Nephron progenitor cell (in vitro differentiated cells): ENCODE data around the gene LTA.
A peak's percentile ranks its signal among the peaks of the same experiment; 100 is the strongest.

Experiments used
- DNase-seq: peaks from one replicate; pipeline ENCODE4 v3.0.0; 2021
- H3K27ac Mint-ChIP-seq: 2 replicates; pipeline ENCODE4 v1.8.0; 2021; ENCODE audit warnings: mild to moderate bottlenecking, moderate library complexity, mixed read lengths
- H3K27me3 Mint-ChIP-seq: 2 replicates; pipeline ENCODE4 v1.8.0; 2021; ENCODE audit warnings: mild to moderate bottlenecking, low read depth, mixed read lengths; ENCODE audit not compliant: poor library complexity
- H3K36me3 Mint-ChIP-seq: 2 replicates; pipeline ENCODE4 v1.8.0; 2021; ENCODE audit warnings: low read depth, mixed read lengths
- H3K4me1 Mint-ChIP-seq: 2 replicates; pipeline ENCODE4 v1.8.0; 2021; ENCODE audit warnings: mixed read lengths
- H3K4me3 Mint-ChIP-seq: 2 replicates; pipeline ENCODE4 v1.8.0; 2021; ENCODE audit warnings: mild to moderate bottlenecking, moderate library complexity, mixed read lengths
- H3K9me3 Mint-ChIP-seq: 2 replicates; pipeline ENCODE4 v1.8.0; 2021; ENCODE audit warnings: mild to moderate bottlenecking, moderate library complexity, mixed read lengths
- CTCF ChIP-seq: fragments of 200-600 bp; sonication (generic); IDR thresholded peaks from 2 replicates; pipeline ENCODE4 v1.5.0; 2021; ENCODE audit warnings: antibody characterized with exemption

LTA gene

GRCh38 chr6:31559958-31560696 lies 12.0 kb upstream of the LTA start:
- Mint-ChIP-seq H3K9me3 (no peaks in the 10 kb centered on the region), H3K4me1 (peaks cover 36% of the 10 kb centered on the region), H3K36me3 (peaks cover 32% of the 10 kb centered on the region), H3K27ac (peak overlapping the region; percentile 93), H3K27me3 (peaks cover 4% of the 10 kb centered on the region), H3K4me3 (no peak overlapping the region)
- DNase-seq, result no peak
- no peak for TF ChIP-seq CTCF

GRCh38 chr6:31560697-31561058 lies 11.4 kb upstream of the LTA start:
- no peak for TF ChIP-seq CTCF
- Mint-ChIP-seq H3K4me3 (no peak overlapping the region), H3K27me3 (peaks cover 4% of the 10 kb centered on the region), H3K36me3 (peaks cover 32% of the 10 kb centered on the region), H3K4me1 (peaks cover 36% of the 10 kb centered on the region), H3K9me3 (no peaks in the 10 kb centered on the region), H3K27ac (peak overlapping the region; percentile 93)
- no peak for DNase-seq

- peak overlapping the region; percentile 70 for H3K27ac Mint-ChIP-seq
These were observed 4.3 kb upstream of the LTA start for GRCh38 chr6:31567531-31568370.

GRCh38 chr6:31568537-31568961 lies 3.5 kb upstream of the LTA start:
- no peaks in the 10 kb centered on the region for H3K9me3 Mint-ChIP-seq
- TF ChIP-seq CTCF, result no peak
- H3K36me3 Mint-ChIP-seq, result no peaks in the 10 kb centered on the region
- H3K27me3 Mint-ChIP-seq, result peaks cover 27% of the 10 kb centered on the region
- DNase-seq, result no peak
- H3K27ac Mint-ChIP-seq, result no peak overlapping the region
- H3K4me1 Mint-ChIP-seq, result peaks cover 28% of the 10 kb centered on the region
- H3K4me3 Mint-ChIP-seq, result no peak overlapping the region

More at GRCh38 chr6:31567531-31568370, 4.3 kb upstream of the LTA start:
- peak; percentile 26 for DNase-seq
- no peak for TF ChIP-seq CTCF
- H3K36me3 Mint-ChIP-seq, result no peaks in the 10 kb centered on the region
- H3K4me3 Mint-ChIP-seq, result peak overlapping the region; percentile 39
- peaks cover 24% of the 10 kb centered on the region for H3K27me3 Mint-ChIP-seq
- H3K9me3 Mint-ChIP-seq, result no peaks in the 10 kb centered on the region
- peaks cover 28% of the 10 kb centered on the region for H3K4me1 Mint-ChIP-seq

- peaks cover 29% of the 10 kb centered on the region for H3K4me1 Mint-ChIP-seq
- H3K4me3 Mint-ChIP-seq, result no peak overlapping the region
- no peaks in the 10 kb centered on the region for H3K36me3 Mint-ChIP-seq
- H3K27me3 Mint-ChIP-seq, result peaks cover 32% of the 10 kb centered on the region
- no peaks in the 10 kb centered on the region for H3K9me3 Mint-ChIP-seq
- DNase-seq, result no peak
- H3K27ac Mint-ChIP-seq, result no peak overlapping the region
- no peak for TF ChIP-seq CTCF
These were observed 2.1 kb upstream of the LTA start for GRCh38 chr6:31569861-31570536.
